HG03469 (cell line): ENCODE measurements around the gene LILRB3.
"Not testable (repeated sequence)": the region's sequence is repeated elsewhere in the genome, so short reads cannot be mapped to it uniquely, and the experiment has no call there.

Experiments
- ATAC-seq: cut with Tn5 transposase; IDR thresholded peaks from one replicate; pipeline ENCODE4 v1.9.1; 2021; ENCODE audit warnings: mild to moderate bottlenecking, moderate library complexity, moderate number of reproducible peaks; ENCODE audit not compliant: unreplicated experiment

The LILRB3 gene

DNA sequence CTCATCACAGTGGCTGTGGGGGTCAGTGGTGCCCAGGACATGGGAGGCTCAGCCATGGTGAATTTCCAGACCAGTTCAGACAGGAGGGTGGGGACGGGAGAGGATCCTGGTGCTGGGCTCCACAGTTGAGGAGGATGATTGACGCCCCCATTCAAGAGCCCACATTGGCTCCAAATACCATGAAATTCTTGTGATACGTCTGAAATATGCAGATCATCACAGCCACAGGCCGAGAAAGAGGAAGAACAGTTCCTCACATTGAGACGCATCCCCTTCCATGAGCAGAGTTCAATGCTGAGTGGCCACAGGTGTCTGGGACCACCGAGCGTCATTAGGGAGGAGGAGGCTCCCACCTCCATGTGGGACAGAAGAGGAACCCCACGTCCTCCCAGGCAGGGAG is 21.0 kb upstream of the LILRB3 start:
- not testable (repeated sequence) for ATAC-seq

DNA sequence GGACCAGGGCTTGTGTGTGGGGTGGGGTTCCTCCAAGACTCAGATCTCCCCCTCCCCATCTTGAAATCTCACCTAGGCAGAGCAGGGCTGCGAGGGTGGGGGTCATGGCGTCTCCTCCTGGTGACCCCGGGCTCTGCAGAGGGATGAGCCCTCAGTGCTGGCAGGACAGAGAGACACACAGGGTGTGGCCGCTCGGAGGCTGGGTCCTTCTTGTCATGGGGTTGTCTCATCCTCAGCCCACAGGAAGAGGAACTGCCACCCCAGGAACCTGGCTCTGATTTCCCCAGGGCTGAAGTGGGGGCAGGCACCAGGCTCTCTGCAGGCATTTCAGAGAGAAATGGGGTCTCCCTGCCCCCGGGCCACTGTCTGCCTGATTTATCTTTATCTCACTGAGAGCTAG is 19.8 kb upstream of the LILRB3 start, which contains the start of gene LILRA6:
TSS of gene LILRA6 (minus strand) at position 145 of the 400 bp plus-strand sequence.
- not testable (repeated sequence) for ATAC-seq

DNA sequence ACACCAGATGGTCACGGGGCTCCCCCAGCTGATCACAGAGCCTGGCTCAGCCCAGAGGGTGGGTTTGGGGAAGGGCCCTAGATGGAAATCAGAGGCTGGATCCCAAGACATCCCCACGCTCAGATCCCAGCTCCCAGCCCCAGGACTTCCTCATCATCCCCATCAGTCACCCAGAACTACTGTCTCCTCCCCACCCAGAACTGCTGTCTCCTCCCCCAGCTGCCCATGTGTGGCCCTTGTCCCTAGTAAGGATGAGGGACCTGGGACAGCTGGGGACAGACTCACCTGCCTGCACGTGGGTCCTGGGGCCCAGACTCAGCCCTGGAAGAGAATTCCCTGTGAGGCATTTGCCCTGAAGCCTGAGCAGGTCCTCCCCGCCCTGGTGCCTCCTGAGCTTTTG is 19.4 kb upstream of the LILRB3 start:
- not testable (repeated sequence) for ATAC-seq

DNA sequence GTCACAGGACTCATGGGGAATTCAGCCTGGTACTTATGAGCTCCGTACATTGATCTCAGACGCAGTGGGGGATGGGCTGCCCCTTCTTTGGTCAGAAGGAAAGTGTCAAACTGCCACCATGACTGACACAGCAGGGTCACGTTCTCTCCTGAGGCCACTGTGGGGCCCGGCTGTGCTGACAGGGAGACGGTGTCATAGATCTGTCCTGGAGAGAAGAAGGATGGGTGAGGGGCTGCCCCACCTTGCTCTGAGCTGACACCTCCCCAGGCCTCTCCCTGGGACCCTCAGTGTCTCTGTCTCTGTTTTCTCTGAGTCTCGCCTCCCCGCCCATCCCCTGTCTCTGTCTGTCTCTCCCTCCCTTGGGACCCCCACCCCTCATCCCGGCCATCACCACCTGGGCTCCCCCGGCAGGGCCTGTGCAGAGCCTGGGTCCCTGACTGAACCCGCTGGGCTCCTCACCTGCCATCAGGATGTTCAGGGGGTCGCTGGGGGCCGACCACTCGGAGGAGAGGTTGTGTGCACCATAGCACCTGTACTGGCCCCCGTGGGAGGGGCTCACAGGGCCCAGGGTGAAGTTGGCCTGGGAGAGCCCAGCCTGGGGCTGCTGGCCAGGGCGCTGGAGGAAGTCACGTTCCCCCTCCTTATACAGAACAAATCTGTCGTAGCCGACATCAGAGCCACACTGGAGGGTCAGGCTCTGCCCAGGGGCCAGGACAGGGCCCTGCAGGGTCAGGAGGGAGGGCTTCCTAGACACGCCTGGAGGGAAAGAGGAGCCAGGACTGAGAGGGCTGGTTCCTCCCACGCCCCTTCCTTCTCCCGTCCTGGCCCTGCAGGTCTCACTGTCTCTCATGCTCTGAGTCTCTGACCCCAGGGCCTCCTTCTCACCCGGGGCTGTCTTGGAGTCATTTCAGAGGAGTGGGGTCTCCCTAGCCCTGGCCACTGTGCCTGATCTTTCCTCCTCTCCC is 17.8 kb upstream of the LILRB3 start:
- not testable (repeated sequence) for ATAC-seq

DNA sequence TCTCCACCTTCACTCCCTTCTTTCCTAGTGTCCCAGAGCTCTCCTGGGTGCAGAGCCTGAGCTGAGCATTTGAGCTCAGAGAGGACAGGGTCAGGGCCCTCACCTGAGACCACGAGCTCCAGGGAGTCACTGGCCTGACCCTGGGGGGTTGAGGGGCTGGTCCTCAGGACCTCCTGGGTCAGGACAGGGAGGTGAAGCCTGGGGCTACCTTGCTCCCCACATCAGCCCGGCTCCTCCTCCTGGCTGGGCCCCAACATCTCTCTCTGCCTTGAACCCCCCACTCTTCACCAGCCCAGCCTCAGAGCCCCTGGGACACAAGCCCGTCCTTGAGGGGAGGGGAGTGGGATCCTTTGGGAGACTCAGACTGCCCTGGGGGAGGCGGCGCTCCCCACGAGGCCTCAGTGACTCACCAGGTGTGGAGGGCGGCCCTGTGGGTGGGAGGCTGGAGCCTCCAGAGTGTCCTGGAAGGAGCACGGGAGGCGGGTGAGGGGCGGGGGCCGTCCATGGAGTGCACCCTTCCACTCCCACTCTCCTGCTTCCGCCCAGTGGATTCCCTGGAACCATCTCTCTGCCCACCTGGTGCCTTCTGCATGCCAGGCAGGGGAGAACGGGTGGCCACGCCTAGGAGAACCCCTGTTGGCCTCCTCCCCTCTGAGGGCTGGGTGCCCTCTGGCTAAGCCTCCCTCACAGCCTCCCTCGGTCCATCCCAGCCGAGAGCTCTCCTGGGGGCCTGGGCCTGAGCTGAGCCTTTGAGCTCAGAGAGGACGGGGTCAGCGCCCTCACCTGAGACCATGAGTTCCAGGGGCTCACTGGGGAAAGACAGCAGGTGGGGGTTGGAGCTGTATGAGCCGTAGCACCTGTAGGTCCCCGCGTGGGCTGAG is 16.9 kb upstream of the LILRB3 start:
- not testable (repeated sequence) for ATAC-seq

DNA sequence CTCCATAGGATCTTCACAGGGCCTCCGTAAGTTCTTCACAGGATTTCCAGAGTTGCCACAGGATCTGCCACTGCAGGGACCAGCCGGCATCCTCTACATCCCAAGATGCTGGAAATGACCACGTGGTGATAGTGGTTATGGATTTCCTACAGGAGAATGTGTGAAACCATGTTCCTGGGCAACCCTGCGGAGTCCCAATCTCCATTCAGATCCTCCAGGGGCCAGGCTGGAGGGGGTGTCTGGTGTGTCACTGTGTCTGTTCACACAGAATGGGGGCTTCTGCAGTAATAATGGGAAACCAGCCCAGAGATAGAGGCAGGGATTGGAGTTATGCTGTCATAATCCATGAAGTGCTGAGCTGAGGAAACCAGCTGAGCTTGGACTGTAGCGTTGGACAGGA is 11.1 kb upstream of the LILRB3 start:
- no peak for ATAC-seq

DNA sequence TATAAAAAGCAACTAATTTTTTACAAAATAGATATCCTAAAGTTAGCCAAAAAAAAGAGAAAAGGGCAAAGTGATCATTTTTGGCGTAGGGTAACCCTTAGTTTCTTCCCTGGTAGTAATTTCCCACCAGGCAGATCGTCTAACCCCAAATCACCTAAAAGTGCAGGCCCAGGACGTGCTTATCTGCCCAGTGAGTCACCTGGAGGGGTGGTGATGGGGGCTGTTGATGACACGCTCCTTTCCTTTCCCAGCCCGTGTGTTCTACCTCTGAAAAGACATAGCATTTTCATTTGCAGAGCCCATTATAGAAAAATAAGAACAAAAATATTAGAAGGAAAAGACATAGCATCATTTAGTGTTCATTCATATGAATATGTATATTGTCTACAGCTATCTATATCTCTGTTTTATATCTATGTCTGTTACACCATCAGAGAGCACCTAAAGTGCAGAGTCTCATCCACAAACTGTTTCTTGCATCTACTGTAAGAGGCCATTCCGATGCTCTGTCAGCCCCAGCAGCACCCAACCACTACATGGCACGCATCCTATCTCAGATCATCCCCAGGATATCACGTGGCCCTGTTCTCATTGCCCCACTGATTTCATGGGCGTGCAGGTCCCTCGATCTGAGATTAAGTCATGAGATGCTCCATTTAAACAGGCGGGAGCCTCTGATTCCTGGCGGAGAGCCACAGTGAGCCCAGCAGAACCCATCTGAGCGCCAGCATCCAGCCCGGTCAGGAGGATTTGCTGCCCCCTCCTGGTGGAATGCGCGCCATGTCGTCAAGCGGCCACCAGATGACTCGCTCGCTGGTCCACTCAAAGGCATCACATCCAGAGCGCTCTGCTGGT is 8.5 kb upstream of the LILRB3 start:
- no peak for ATAC-seq

DNA sequence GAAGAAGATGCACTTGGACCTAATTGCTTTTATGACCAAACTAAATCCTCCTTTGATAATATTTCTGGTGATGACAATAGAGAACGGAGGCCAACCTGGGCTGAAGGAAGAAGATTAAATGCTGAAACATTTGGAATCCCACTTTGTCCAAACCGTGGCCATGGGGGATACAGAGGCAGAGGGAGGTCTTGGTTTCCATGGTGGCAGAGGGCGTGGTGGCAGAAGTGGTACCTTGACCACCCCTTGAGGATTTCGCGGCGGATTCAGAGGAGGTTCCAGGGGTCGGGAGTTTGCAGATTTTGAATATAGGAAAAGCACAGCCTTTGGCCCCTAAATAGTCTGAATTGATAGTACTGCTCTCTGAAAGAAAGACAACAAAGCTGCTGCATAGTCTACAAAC is 7.2 kb upstream of the LILRB3 start:
- ATAC-seq: no peak

DNA sequence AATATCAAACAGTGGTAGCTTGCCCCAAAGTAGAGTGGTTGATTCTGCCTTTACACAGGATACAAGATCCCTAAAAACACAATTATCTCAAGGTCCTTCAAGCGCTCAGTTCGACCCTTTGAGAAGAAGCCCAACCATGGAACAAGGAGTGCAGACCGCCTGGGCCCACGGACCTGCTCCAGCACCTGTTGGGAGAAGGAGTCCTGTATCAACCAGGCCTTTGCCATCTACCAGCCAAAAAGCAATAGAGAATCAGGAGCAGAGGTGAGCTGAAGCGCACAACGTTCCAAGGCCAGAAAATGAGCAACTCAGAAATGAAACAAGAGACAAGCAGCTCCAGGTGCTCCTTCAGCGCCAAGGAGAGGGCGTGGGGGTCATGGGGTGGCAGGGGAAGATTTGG is 6.3 kb upstream of the LILRB3 start:
- no peak for ATAC-seq

DNA sequence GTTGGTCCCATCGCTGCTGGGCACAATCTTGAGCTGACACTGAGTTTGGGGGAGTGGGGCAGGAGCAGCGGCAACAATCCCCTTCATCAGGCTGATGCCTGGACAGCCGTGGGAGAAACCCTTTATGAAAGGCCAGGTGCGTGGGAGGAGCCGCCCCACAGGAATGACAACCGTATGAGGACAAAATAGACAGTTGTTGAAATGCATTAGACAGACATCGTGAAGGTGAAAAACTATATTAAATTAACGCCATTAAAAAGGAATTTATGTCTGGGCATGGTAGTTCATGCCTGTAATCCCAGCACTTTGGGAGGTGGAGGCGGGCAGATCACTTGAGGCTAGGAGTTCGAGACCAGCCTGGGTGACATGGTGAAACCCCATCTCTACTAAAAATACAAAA is 1.8 kb upstream of the LILRB3 start:
- ATAC-seq: not testable (repeated sequence)

DNA sequence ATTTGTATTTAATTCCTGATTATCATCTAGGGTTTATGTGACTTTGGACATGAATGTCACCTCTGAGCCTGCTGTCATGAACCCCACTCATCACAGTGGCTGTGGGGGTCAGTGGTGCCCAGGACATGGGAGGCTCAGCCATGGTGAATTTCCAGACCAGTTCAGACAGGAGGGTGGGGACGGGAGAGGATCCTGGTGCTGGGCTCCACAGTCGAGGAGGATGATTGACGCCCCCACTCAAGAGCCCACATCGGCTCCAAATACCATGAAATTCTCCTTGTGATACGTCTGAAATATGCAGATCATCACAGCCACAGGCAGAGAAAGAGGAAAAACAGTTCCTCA is 1.1 kb upstream of the LILRB3 start:
- ATAC-seq: not testable (repeated sequence)

DNA sequence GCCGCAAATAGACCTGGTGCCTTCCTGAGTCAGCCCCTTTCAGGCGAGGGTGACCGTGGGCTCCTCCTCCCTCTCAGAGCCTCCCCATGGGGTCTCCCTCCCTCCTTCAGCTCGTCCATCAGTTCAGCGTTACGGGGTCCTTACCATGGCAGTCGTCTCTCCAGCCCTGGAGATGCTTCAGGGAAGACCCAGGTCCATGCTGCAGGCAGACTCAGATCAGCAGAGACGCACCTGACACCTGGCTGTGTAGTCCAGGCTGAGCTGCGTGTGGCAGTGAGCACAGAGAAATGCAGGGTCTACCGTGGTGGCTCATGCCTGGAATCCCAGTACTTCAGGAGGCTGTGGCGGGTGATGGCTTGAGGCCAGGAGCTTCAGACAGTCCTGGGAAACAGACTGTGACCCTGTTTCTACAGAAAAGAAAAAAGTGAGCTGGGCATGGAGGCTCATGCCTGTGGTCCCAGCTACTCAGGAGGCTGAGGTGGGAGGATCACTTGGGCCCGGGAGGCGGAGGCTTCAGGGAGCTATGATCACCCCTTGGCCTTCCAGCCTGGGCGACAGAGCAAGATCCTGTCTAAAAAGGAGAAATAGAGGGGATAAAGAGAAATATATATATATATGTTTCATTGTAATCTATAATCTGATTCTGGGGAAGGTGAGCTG is 600 bp upstream of the LILRB3 start:
- ATAC-seq: not testable (repeated sequence)

DNA sequence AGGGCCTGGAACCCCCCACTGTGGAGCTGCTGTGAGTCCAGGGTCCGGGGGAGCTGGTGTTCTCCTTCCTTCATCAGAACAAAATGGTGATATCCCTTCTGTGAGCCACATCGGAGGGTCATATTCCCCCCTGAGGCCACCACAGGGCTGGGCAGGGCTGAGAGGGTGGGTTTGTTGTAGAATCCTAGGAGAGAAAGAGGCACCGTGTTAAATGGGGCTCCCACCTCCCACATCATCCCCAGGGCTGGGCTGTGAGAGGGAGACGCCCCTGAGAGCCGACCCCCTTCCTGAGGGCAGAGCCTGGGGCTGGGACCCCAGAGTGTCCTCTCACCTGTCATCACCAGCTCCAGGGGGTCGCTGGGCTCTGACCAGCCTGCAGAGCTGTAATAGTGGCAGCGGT is 860 bp downstream of the LILRB3 start:
- ATAC-seq: not testable (repeated sequence)

DNA sequence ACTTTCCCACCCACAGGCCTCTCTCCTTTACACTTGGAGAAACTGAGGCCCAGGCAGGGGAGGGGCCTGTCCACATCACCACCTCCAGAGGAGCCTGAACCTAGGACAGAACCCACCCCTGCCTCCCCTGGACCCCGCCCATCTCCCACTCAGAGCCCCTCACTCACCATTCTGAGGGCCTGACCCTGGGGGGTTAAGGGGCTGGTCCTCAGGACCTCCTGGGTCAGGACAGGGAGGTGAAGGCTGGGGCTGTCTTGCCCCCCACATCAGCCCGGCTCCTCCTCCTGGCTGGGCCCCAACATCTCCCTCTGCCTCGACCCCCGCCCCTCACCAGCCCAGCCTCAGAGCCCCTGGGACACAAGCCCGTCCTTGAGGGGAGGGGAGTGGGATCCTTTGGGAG is 3.1 kb downstream of the LILRB3 start:
- not testable (repeated sequence) for ATAC-seq

DNA sequence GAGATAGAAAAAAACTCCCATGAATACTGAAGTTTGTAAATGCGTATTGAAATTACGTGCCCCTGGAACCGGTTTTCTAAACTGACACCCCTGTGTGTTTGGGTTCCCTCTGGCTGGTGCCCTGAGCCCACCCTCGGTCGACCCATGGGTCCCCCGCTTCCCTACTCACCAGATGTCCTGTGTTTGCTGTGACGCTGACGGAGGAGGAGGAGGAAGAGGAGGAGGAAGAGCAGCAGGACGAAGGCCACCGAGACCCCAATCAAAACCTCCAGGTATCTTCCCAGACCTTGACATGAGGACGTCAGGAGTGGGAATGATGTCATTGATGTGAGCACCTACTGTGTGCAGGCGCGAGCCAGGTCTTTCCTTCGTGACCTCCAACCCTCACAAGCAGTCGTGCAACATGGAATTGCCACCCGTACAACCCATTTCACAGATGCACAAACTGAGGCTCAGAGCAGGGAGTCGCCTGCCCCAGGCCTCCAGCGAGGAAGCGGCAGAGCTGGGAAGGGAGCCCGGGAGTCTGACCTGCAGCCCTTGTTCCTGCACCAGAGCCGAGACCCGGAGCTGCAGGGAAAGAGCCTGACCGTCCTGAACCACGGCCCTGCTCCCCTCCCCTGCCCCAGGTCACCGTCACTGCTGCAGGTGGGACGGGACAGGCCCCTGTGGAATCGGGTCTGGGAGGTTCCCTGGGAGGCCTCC is 3.7 kb downstream of the LILRB3 start:
- ATAC-seq: no peak

DNA sequence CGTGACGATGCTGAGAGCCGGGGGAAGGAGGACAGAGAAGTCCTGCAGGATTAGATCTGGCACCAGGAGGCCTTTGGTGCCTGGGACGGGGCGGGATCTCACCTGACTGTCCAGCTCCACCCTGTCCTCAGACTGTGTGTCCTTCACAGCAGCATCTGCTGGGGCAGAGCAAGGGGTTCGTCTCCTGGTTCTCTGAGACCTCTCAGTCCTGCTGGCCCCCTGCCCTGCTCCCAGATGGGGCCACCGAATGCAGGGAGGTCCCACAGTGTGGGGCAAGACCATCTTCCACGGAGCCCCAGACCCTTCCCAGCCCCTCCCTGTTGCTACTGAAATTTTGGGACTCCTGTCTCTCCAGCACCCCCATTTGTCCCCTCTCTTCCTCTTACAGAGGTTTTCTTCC is 4.5 kb downstream of the LILRB3 start:
- no peak for ATAC-seq

DNA sequence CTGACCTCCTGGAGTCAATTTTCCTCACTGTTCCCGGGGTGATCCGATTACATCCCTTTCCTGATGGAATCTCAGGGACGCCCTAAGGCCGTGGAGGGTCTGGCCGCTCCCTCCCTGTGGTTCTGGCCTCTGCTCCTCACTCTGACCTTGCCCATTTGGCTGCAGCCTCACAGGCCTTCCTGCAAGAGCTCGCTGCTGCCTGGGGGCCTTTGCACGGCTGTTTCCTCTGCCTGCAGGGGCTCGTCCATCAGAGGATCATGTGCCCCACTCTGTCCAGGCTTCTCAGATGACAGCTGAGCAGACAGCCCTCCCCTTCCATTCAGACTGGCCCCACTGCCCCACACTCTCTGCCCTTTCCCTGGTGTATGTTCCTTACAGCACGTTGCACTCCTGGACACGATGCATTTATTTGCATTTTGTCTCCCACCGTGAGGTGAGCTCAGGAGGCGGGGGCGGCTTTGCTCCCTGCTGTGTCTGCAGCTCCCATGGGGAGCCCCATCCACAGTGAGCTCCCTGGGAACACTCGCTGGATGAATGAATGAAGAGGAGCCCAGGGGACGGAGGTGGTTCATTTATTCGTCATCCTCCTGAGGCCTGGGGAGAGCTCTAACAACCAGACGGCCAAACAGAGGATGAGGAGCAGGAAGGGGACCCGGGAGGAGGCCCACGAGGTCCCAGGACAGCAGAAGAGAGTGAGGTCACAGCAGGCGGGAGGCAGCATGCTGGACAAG is 5.1 kb downstream of the LILRB3 start:
- ATAC-seq: not testable (repeated sequence)

DNA sequence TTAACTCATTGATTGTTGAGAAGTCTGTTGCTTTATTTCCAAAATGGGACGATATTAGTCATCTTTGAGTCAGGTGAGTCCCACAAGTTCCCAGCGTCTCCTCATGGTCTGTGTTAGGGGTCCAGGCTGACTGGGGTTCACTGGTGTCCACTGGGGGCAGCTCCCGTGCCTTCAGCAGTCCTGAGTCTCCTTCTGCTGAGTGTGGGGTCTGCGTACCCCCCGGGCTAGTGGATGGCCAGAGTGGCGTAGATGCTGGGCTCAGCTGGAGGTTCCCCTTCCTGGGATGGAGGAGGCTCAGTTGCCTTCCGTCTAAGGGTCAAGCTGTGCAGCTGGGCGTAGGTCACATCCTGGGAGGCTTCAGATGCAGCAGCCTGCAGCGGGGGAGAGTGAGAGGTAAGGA is 5.9 kb downstream of the LILRB3 start:
- no peak for ATAC-seq

DNA sequence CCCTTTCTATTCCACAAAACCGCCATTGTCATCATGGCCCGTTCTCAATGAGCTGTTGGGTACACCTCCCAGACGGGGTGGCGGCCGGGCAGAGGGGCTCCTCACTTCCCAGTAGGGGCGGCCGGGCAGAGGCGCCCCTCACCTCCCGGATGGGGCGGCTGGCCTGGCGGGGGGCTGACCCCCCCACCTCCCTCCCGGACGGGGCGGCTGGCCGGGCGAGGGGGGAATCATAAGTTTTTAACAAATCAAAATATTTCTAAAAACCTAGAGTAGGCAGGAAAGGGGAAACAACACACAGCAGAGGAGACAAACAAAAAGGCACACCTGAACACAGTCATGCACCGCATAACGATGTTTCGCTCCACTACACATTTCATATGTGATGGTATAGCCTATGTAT is 8.1 kb downstream of the LILRB3 start:
- not testable (repeated sequence) for ATAC-seq
